H9 (cell line): ENCODE results near the gene GPR146. TPM values are rescaled to one million over a fixed set of nuclear protein-coding genes. Genes with fewer than 3 reads are reported as not detected.

Experiments used
- DNase-seq: peaks from one replicate; pipeline ENCODE4 v3.0.0-alpha.2; 2017
- H2AFZ ChIP-seq: one replicate; pipeline ENCODE4 v1.6.1; 2013; ENCODE audit warnings: mild to moderate bottlenecking, low read length, control low read depth, moderate library complexity
- H2AK5ac ChIP-seq: 2 replicates; pipeline ENCODE4 v1.6.1; 2013; ENCODE audit warnings: low read length, control low read depth, mixed read lengths; ENCODE audit not compliant: insufficient read length
- H2BK120ac ChIP-seq: one replicate; pipeline ENCODE4 v1.6.1; 2013; ENCODE audit warnings: low read depth, mild to moderate bottlenecking, low read length, control low read depth, inconsistent platforms; ENCODE audit not compliant: poor library complexity, severe bottlenecking
- H2BK12ac ChIP-seq: 2 replicates; pipeline ENCODE4 v1.6.1; 2013; ENCODE audit warnings: low read length, control low read depth, mixed read lengths, low read depth; ENCODE audit not compliant: insufficient read length
- H2BK15ac ChIP-seq: 2 replicates; pipeline ENCODE4 v1.6.1; 2013; ENCODE audit warnings: low read depth, low read length, control low read depth
- H2BK20ac ChIP-seq: one replicate; pipeline ENCODE4 v1.6.1; 2013; ENCODE audit warnings: low read depth, mild to moderate bottlenecking, low read length, control low read depth, inconsistent platforms; ENCODE audit not compliant: poor library complexity, severe bottlenecking
- H2BK5ac ChIP-seq: 2 replicates; pipeline ENCODE4 v1.6.1; 2013; ENCODE audit warnings: low read length, control low read depth, mixed read lengths; ENCODE audit not compliant: insufficient read length
- H3K14ac ChIP-seq: 2 replicates; pipeline ENCODE4 v1.6.1; 2013; ENCODE audit warnings: low read length, control low read depth; ENCODE audit not compliant: insufficient read depth
- H3K18ac ChIP-seq: 2 replicates; pipeline ENCODE4 v1.6.1; 2013; ENCODE audit warnings: low read depth, mild to moderate bottlenecking, mixed read lengths, low read length, control low read depth; ENCODE audit not compliant: insufficient read length
- H3K23ac ChIP-seq: 2 replicates; pipeline ENCODE4 v1.6.1; 2013; ENCODE audit warnings: low read length, control low read depth, mixed read lengths, low read depth; ENCODE audit not compliant: insufficient read length
- H3K23me2 ChIP-seq: 2 replicates; pipeline ENCODE4 v1.6.1; 2013; ENCODE audit warnings: low read depth, mild to moderate bottlenecking, mixed read lengths, low read length, control low read depth; ENCODE audit not compliant: insufficient read length, poor library complexity, severe bottlenecking
- H3K27ac ChIP-seq: 2 replicates; pipeline ENCODE4 v1.5.1; 2013; ENCODE audit warnings: low read length, control low read depth, mixed read lengths, low read depth; ENCODE audit not compliant: insufficient read length
- H3K27me3 ChIP-seq: 2 replicates; pipeline ENCODE4 v1.6.1; 2013; ENCODE audit warnings: low read length, control low read depth, inconsistent platforms; ENCODE audit not compliant: insufficient read depth
- H3K4ac ChIP-seq: 2 replicates; pipeline ENCODE4 v1.6.1; 2013; ENCODE audit warnings: low read depth, mild to moderate bottlenecking, control low read depth, inconsistent platforms, low read length, moderate library complexity
- H3K4me1 ChIP-seq: 2 replicates; pipeline ENCODE4 v1.6.1; 2013; ENCODE audit warnings: low read length, control low read depth, inconsistent platforms; ENCODE audit not compliant: insufficient read depth
- H3K4me2 ChIP-seq: 2 replicates; pipeline ENCODE4 v1.6.1; 2013; ENCODE audit warnings: low read length, control low read depth, mixed read lengths; ENCODE audit not compliant: insufficient read length, insufficient read depth
- H3K56ac ChIP-seq: 2 replicates; pipeline ENCODE4 v1.6.1; 2013; ENCODE audit warnings: low read depth, mild to moderate bottlenecking, mixed read lengths, low read length, control low read depth; ENCODE audit not compliant: insufficient read length
- H3K79me1 ChIP-seq: 2 replicates; pipeline ENCODE4 v1.6.1; 2013; ENCODE audit warnings: low read depth, mild to moderate bottlenecking, moderate library complexity, low read length, control low read depth, inconsistent platforms; ENCODE audit not compliant: insufficient read depth, poor library complexity, severe bottlenecking
- H3K79me2 ChIP-seq: 2 replicates; pipeline ENCODE4 v1.6.1; 2013; ENCODE audit warnings: low read length, control low read depth, inconsistent platforms; ENCODE audit not compliant: insufficient read depth
- H3K9ac ChIP-seq: 2 replicates; pipeline ENCODE4 v1.6.1; 2013; ENCODE audit warnings: low read length, control low read depth, mixed read lengths; ENCODE audit not compliant: insufficient read length; ENCODE audit errors: extremely low read depth
- H3K9me3 ChIP-seq: one replicate; pipeline ENCODE4 v1.6.1; 2013; ENCODE audit warnings: low read depth, low read length, inconsistent platforms; ENCODE audit not compliant: control insufficient read depth
- H3T11ph ChIP-seq: one replicate; pipeline ENCODE4 v1.6.1; 2013; ENCODE audit warnings: mild to moderate bottlenecking, low read length, control low read depth, inconsistent platforms
- H4K20me1 ChIP-seq: one replicate; pipeline ENCODE4 v1.6.1; 2013; ENCODE audit not compliant: control insufficient read depth, insufficient read length, insufficient read depth
- H4K5ac ChIP-seq: 2 replicates; pipeline ENCODE4 v1.6.1; 2013; ENCODE audit warnings: low read depth, mild to moderate bottlenecking, mixed read lengths, low read length, control low read depth; ENCODE audit not compliant: insufficient read length
- H4K8ac ChIP-seq: replicated peaks from 2 replicates; pipeline ENCODE4 v1.6.1; 2013; ENCODE audit warnings: low read length, control low read depth, mixed read lengths, low read depth; ENCODE audit not compliant: insufficient read length
- H4K91ac ChIP-seq: 2 replicates; pipeline ENCODE4 v1.6.1; 2013; ENCODE audit warnings: low read depth, mild to moderate bottlenecking, moderate library complexity, mixed read lengths, low read length, control low read depth; ENCODE audit not compliant: insufficient read length
- H3K27ac Mint-ChIP-seq, 3 experiments: 2 replicates in 2 of 3; 3 replicates in 1 of 3; pipeline ENCODE4 v1.8.0; 2020 to 2021; ENCODE audit warnings: mixed read lengths in 3 of 3, mild to moderate bottlenecking in 1 of 3, moderate library complexity in 1 of 3
- H3K27me3 Mint-ChIP-seq: 2 replicates; pipeline ENCODE4 v1.8.0; 2021; ENCODE audit warnings: low read depth, mild to moderate bottlenecking, moderate library complexity, mixed read lengths
- H3K36me3 Mint-ChIP-seq, 3 experiments: 2 replicates in 2 of 3; 3 replicates in 1 of 3; pipeline ENCODE4 v1.8.0; 2020 to 2021; ENCODE audit warnings: low read depth in 3 of 3, mixed read lengths in 3 of 3; ENCODE audit not compliant: insufficient read depth in 1 of 3
- H3K4me1 Mint-ChIP-seq, 2 experiments: 2 replicates each; pipeline ENCODE4 v1.8.0; 2020; ENCODE audit warnings: mixed read lengths in 2 of 2
- H3K4me3 Mint-ChIP-seq, 2 experiments: 2 replicates in 1 of 2; 3 replicates in 1 of 2; pipeline ENCODE4 v1.8.0; 2020 to 2021; ENCODE audit warnings: mild to moderate bottlenecking in 2 of 2, mixed read lengths in 2 of 2, moderate library complexity in 1 of 2
- H3K9me3 Mint-ChIP-seq, 2 experiments: 2 replicates in 1 of 2; 3 replicates in 1 of 2; pipeline ENCODE4 v1.8.0; 2020; ENCODE audit warnings: mild to moderate bottlenecking in 2 of 2, mixed read lengths in 2 of 2, moderate library complexity in 1 of 2
- WGBS: extraction: QIAGEN DNeasy Blood & Tissue Kit; methylation state at CpG from one replicate; pipeline ENCODE4 v1.1.7; 2013; ENCODE audit warnings: missing lambda C conversion rate, low lambda C conversion rate, mixed read lengths; ENCODE audit not compliant: insufficient read length; ENCODE audit errors: extremely low coverage; 5-methylcytosine and 5-hydroxymethylcytosine counted together
- total RNA-seq: library from RNA; stranded (reverse); gene quantifications from 2 replicates; pipeline ENCODE4 v1.2.1, GENCODE V29; 2021
- TF ChIP-seq, protein P1 (sequence below): fragments of 200-600 bp; sonication (generic); conservative IDR thresholded peaks from 3 replicates; pipeline ENCODE4 v1.8.0; 2021; ENCODE audit warnings: antibody characterized with exemption, mild to moderate bottlenecking

The GPR146 gene
- total RNA-seq, 1 experiment from 2014 or later, result 1.4 TPM

DNA sequence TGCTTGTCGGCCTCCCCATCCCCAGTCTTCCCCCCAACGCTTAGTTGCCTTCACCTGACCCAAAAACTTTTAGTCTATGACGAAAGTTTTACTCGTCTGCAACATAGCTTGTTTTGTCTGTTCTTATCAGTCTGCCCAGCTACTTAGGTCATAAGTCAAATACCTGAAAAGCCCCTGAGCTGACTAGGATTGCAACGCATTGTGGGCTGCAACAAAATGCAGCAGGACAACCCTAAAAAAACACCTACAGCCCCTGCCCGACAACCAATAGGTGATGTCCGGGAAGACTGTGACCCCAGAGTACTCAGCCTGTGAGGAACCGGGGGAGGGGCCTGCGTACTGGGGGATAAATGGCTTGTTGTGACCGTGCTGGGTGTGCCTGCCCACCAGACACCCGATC lies 24.3 kb downstream of the GPR146 start:
- no peaks in the 10 kb centered on the region for H3K27me3 ChIP-seq
- H3K9ac ChIP-seq, result no peak overlapping the region
- H3K23ac ChIP-seq, result no peak overlapping the region
- no peak overlapping the region for H4K8ac ChIP-seq
- H3K79me2 ChIP-seq, result no peaks in the 10 kb centered on the region
- H3K14ac ChIP-seq, result no peak overlapping the region
- H2BK120ac ChIP-seq, result no peak overlapping the region
- H3K4me1 ChIP-seq, result no peaks in the 10 kb centered on the region
- Mint-ChIP-seq H3K27me3 (peaks cover 9% of the 10 kb centered on the region), H3K9me3 (peaks cover 10 to 14% of the 10 kb centered on the region in 2 experiments), H3K27ac (no peak overlapping the region; a peak in 1 of 7 replicates), H3K36me3 (peaks cover 4 to 9% (median 9%) of the 10 kb centered on the region in 3 experiments; a peak in 6 of 7 replicates), H3K4me1 (peaks cover 6 to 12% of the 10 kb centered on the region in 2 experiments), H3K4me3 (no peak overlapping the region)
- H3K79me1 ChIP-seq, result no peaks in the 10 kb centered on the region
- H3K56ac ChIP-seq, result no peak overlapping the region
- no peak overlapping the region for H2BK15ac ChIP-seq
- no peak overlapping the region for H2AK5ac ChIP-seq
- no peaks in the 10 kb centered on the region for H3K23me2 ChIP-seq
- H2AFZ ChIP-seq, result no peak overlapping the region
- no peak overlapping the region for H3K4me2 ChIP-seq
- no peak overlapping the region for H3K27ac ChIP-seq
- no peak overlapping the region for H4K91ac ChIP-seq
- H3K18ac ChIP-seq, result no peak overlapping the region
- TF ChIP-seq, protein P1, sequence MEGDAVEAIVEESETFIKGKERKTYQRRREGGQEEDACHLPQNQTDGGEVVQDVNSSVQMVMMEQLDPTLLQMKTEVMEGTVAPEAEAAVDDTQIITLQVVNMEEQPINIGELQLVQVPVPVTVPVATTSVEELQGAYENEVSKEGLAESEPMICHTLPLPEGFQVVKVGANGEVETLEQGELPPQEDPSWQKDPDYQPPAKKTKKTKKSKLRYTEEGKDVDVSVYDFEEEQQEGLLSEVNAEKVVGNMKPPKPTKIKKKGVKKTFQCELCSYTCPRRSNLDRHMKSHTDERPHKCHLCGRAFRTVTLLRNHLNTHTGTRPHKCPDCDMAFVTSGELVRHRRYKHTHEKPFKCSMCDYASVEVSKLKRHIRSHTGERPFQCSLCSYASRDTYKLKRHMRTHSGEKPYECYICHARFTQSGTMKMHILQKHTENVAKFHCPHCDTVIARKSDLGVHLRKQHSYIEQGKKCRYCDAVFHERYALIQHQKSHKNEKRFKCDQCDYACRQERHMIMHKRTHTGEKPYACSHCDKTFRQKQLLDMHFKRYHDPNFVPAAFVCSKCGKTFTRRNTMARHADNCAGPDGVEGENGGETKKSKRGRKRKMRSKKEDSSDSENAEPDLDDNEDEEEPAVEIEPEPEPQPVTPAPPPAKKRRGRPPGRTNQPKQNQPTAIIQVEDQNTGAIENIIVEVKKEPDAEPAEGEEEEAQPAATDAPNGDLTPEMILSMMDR, result no peak
- H4K5ac ChIP-seq, result no peak overlapping the region
- whole genome bisulfite sequencing, result no CpG with 5 or more reads among the region's 11 CpGs
- H3K9me3 ChIP-seq, result no peaks in the 10 kb centered on the region
- no peak overlapping the region for H2BK12ac ChIP-seq
- H4K20me1 ChIP-seq, result peaks cover 5% of the 10 kb centered on the region
- no peak overlapping the region for H3T11ph ChIP-seq
- DNase-seq, result no peak
- no peak overlapping the region for H3K4ac ChIP-seq
- H2BK5ac ChIP-seq, result no peak overlapping the region
- no peak overlapping the region for H2BK20ac ChIP-seq
